WTC11 (cell line): ENCODE measurements around the gene ALLC. TPM values are rescaled to one million over a fixed set of nuclear protein-coding genes. Genes with fewer than 3 reads are reported as not detected.
"Not testable (repeated sequence)": the region's sequence is repeated elsewhere in the genome, so short reads cannot be mapped to it uniquely, and the experiment has no call there.

Source experiments
- ATAC-seq: fragments of 200-7000 bp; cut with Tn5 transposase; 2 replicates; pipeline ENCODE4 v1.10.0; 2021; ENCODE audit warnings: mild to moderate bottlenecking, moderate library complexity
- CTCF ChIA-PET: fragments of 300-600 bp; sonication (Branson Sonifier 250); formaldehyde crosslinking; loops from one replicate; lab custom pipeline; 2021; ENCODE audit warnings: antibody characterized with exemption; lab: Charles Lee
- POLR2A ChIA-PET: fragments of 350-600 bp; sonication (Branson Sonifier 250); formaldehyde crosslinking; loops from one replicate; lab custom pipeline; 2021; ENCODE audit warnings: antibody characterized with exemption; lab: Charles Lee
- DNase-seq: peaks from one replicate; pipeline ENCODE4 v3.0.0; 2021; ENCODE audit warnings: low spot score
- H3K27ac Mint-ChIP-seq: 2 replicates; pipeline ENCODE4 v1.8.0; 2021; ENCODE audit warnings: mixed read lengths
- H3K27me3 Mint-ChIP-seq: 2 replicates; pipeline ENCODE4 v1.8.0; 2021; ENCODE audit warnings: low read depth, mild to moderate bottlenecking, moderate library complexity, mixed read lengths
- H3K36me3 Mint-ChIP-seq: 2 replicates; pipeline ENCODE4 v1.8.0; 2021; ENCODE audit warnings: mixed read lengths
- H3K4me1 Mint-ChIP-seq: 2 replicates; pipeline ENCODE4 v1.8.0; 2022; ENCODE audit warnings: mixed read lengths
- H3K4me3 Mint-ChIP-seq: 2 replicates; pipeline ENCODE4 v1.8.0; 2021; ENCODE audit warnings: mild to moderate bottlenecking, moderate library complexity, mixed read lengths
- H3K9me3 Mint-ChIP-seq: 2 replicates; pipeline ENCODE4 v1.8.0; 2021; ENCODE audit warnings: mixed read lengths
- ELF4 ChIP-seq: sonication (generic); formaldehyde crosslinking; IDR thresholded peaks from 2 replicates; pipeline ENCODE4 v1.8.1; 2022; ENCODE audit warnings: low read depth, mild to moderate bottlenecking, moderate library complexity, missing genetic modification reagents
- ESRRA ChIP-seq: sonication (generic); formaldehyde crosslinking; IDR thresholded peaks from 2 replicates; pipeline ENCODE4 v1.8.1; 2022; ENCODE audit warnings: mild to moderate bottlenecking, missing genetic modification reagents, borderline replicate concordance
- ETV6 ChIP-seq: sonication (generic); formaldehyde crosslinking; IDR thresholded peaks from 2 replicates; pipeline ENCODE4 v1.8.1; 2022; ENCODE audit warnings: mild to moderate bottlenecking, missing genetic modification reagents
- GABPB1 ChIP-seq: sonication (generic); formaldehyde crosslinking; IDR thresholded peaks from 2 replicates; pipeline ENCODE4 v1.8.1; 2023; ENCODE audit warnings: mild to moderate bottlenecking, missing genetic modification reagents
- GRHL2 ChIP-seq: fragments of 250-450 bp; sonication (Bioruptor Pico); IDR thresholded peaks from 2 replicates; pipeline ENCODE4 v1.8.0; 2022; ENCODE audit warnings: mild to moderate bottlenecking, moderate library complexity; ENCODE audit not compliant: insufficient replicate concordance, severe bottlenecking
- NR1H2 ChIP-seq: sonication (generic); formaldehyde crosslinking; IDR thresholded peaks from 2 replicates; pipeline ENCODE4 v1.9.0; 2021; ENCODE audit warnings: mild to moderate bottlenecking, moderate library complexity, missing genetic modification reagents
- PRRX2 ChIP-seq: fragments of 250-450 bp; sonication (Bioruptor Pico); IDR thresholded peaks from 2 replicates; pipeline ENCODE4 v1.8.0; 2021; ENCODE audit warnings: mild to moderate bottlenecking
- SMAD3 ChIP-seq: sonication (generic); formaldehyde crosslinking; IDR thresholded peaks from 2 replicates; pipeline ENCODE4 v1.8.0; 2022; ENCODE audit warnings: missing genetic modification reagents, mild to moderate bottlenecking, borderline replicate concordance
- TCF7 ChIP-seq: sonication (generic); formaldehyde crosslinking; IDR thresholded peaks from 2 replicates; pipeline ENCODE4 v1.8.0; 2022; ENCODE audit warnings: mild to moderate bottlenecking, low read depth, missing genetic modification reagents, moderate library complexity
- TEAD4 ChIP-seq: sonication (generic); formaldehyde crosslinking; IDR thresholded peaks from 2 replicates; pipeline ENCODE4 v1.8.0; 2022; ENCODE audit warnings: mild to moderate bottlenecking, missing genetic modification reagents
- ZNF317 ChIP-seq: sonication (generic); formaldehyde crosslinking; IDR thresholded peaks from 2 replicates; pipeline ENCODE4 v1.8.1; 2023; ENCODE audit warnings: low read depth, mild to moderate bottlenecking, moderate library complexity, missing genetic modification reagents, borderline replicate concordance
- total RNA-seq: library from RNA; stranded (reverse); gene quantifications from 3 replicates; pipeline ENCODE4 v1.2.3, GENCODE V29; 2021
- TF ChIP-seq, protein P1 (sequence below): sonication (generic); formaldehyde crosslinking; IDR thresholded peaks from 2 replicates; pipeline ENCODE4 v1.8.0; 2022; ENCODE audit warnings: mild to moderate bottlenecking, missing genetic modification reagents
- TF ChIP-seq, protein P2 (sequence below): sonication (generic); formaldehyde crosslinking; IDR thresholded peaks from 2 replicates; pipeline ENCODE4 v1.8.0; 2022; ENCODE audit warnings: mild to moderate bottlenecking, missing genetic modification reagents
- TF ChIP-seq, protein P3 (sequence below): sonication (generic); formaldehyde crosslinking; IDR thresholded peaks from 2 replicates; pipeline ENCODE4 v1.8.1; 2022; ENCODE audit warnings: mild to moderate bottlenecking, missing genetic modification reagents, moderate library complexity, borderline replicate concordance
- TF ChIP-seq, protein P4 (sequence below): fragments of 250-450 bp; sonication (Bioruptor Pico); IDR thresholded peaks from 2 replicates; pipeline ENCODE4 v1.9.0; 2021; ENCODE audit warnings: moderate library complexity, mild to moderate bottlenecking, inconsistent platforms, borderline replicate concordance

Gene ALLC
- total RNA-seq, 1 experiment from 2014 or later: not detected

DNA sequence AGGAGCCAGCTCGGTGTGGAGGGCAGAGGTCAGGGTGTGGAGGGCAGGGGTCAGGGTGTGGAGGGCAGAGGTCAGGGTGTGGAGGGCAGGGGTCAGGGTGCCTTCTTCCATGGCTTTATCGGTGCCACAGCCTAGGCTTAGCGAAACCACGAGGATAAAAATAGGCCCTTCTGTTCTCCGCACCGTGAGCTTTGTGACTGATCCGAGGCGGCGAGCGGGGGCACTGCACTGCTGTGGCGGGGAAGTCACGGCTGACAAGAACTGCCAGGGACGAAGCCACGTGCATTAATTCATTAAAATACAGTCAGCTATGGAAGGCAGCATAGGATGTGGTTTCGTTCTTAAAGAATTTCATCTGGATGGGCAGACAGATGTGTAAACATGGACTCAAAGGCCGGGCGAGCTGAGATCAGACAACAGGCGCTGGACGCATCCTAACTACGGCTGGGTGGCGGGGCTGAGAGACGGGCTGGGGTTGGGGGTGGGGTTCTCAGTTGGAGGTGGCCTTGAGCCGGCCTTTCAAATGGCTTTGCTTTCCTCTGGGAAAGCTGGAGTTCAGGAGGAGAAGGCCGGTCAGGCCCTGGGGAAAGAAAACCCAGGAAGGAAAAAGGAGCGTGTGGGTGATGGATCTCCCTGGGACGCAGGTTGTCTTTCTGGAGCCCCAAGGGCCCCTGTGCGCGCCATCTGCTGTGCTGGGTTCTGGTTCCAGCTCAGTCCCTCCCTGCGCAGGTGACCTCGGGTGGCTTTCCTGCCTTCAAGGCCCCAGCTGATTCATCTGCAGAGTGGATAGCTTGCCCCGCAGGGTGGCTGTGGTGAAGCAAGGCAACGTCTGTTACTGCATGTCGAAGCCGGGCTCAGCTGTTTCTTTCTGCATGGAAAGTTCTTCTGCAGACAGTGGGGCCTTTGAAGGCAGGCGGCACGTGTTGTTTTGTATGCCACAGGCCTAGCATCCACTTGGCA is 958 bp upstream of the ALLC start:
- ChIA-PET CTCF (interaction anchor here (1.0 kb wide), 1 partner anchor 28 kb away, joined by 5 read pairs; no protein-coding TSS in a partner anchor), POLR2A (no interaction called here)
- TF ChIP-seq TEAD4 (no peak), GABPB1 (CRISPR knock-in tag) (0 out of 2 replicates have a peak, but pooled peaks have one; percentile 19)
- DNase-seq (no peak), ATAC-seq (0 out of 2 replicates have a peak, but pooled peaks have one; percentile 8)
- Mint-ChIP-seq H3K9me3 (peaks cover 7% of the 10 kb centered on the region), H3K27me3 (peaks cover 6% of the 10 kb centered on the region), H3K36me3 (no peaks in the 10 kb centered on the region), H3K4me1 (peaks cover 20% of the 10 kb centered on the region), H3K4me3 (no peak overlapping the region), H3K27ac (no peak overlapping the region)

DNA sequence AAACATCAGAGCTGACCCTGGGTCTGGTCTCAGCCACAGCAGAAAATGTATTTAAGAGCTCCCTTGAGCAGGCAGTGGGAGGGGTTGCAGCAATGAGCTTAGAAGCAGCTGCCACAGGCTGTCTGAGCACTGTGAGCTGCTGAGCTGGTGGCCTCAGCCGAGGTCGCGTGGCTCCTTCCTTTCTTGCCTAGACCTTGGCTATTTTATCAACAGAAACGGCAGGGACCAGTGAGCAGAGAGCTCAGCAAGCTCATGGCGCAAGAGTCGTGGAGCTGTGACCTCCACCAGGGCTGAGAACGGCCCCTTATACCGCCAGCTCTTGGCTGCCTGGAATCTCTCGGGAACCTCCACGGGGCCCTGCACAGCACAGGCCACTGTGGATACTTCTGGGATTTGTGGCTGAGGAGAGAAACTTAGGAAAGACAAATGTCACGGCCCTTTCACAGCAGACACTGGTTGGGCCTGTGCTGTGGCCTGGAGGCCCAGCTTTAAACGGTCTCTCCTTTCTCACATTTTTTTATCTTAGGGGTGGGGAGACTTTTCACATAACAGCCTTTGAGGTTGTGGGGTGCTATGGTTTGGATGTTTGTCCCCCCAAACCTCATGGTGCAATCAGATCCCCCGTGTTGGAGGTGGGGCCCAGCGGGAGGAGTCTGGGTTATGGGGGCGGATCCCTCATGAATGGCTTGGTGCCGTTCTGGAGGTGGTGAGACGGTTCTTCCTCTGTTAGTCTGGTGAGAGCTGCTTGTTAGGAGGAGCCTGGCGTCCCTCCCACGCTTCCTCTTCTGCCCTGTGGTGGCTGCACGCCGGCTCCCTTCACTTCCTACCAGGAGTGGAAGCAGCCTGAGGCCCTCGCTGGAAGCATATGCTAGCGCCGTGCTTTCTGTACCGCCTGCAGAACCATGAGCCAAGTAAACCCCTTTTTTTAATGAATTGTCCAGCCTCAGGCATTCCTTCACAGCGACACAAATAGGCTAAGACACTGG is 1.7 kb downstream of the ALLC start:
- Mint-ChIP-seq H3K36me3 (no peaks in the 10 kb centered on the region), H3K4me1 (peaks cover 18% of the 10 kb centered on the region)
- no peak for TF ChIP-seq ELF4 (CRISPR knock-in tag)
- TF ChIP-seq TCF7 (CRISPR knock-in tag): no peak
- TF ChIP-seq, protein P1, sequence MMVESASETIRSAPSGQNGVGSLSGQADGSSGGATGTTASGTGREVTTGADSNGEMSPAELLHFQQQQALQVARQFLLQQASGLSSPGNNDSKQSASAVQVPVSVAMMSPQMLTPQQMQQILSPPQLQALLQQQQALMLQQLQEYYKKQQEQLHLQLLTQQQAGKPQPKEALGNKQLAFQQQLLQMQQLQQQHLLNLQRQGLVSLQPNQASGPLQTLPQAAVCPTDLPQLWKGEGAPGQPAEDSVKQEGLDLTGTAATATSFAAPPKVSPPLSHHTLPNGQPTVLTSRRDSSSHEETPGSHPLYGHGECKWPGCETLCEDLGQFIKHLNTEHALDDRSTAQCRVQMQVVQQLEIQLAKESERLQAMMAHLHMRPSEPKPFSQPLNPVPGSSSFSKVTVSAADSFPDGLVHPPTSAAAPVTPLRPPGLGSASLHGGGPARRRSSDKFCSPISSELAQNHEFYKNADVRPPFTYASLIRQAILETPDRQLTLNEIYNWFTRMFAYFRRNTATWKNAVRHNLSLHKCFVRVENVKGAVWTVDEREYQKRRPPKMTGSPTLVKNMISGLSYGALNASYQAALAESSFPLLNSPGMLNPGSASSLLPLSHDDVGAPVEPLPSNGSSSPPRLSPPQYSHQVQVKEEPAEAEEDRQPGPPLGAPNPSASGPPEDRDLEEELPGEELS (CRISPR knock-in tag): no peak
- no peak for TF ChIP-seq ETV6 (CRISPR knock-in tag)
- TF ChIP-seq GRHL2 (CRISPR knock-in tag): no peak
- TF ChIP-seq SMAD3: no peak
- TF ChIP-seq, protein P2, sequence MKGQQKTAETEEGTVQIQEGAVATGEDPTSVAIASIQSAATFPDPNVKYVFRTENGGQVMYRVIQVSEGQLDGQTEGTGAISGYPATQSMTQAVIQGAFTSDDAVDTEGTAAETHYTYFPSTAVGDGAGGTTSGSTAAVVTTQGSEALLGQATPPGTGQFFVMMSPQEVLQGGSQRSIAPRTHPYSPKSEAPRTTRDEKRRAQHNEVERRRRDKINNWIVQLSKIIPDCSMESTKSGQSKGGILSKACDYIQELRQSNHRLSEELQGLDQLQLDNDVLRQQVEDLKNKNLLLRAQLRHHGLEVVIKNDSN: no peak
- TF ChIP-seq PRRX2 (CRISPR knock-in tag): no peak
- TF ChIP-seq, protein P3, sequence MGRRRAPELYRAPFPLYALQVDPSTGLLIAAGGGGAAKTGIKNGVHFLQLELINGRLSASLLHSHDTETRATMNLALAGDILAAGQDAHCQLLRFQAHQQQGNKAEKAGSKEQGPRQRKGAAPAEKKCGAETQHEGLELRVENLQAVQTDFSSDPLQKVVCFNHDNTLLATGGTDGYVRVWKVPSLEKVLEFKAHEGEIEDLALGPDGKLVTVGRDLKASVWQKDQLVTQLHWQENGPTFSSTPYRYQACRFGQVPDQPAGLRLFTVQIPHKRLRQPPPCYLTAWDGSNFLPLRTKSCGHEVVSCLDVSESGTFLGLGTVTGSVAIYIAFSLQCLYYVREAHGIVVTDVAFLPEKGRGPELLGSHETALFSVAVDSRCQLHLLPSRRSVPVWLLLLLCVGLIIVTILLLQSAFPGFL (CRISPR knock-in tag): no peak
- no peak for TF ChIP-seq ZNF317 (CRISPR knock-in tag)
- no peak for TF ChIP-seq NR1H2
- TF ChIP-seq, protein P4, sequence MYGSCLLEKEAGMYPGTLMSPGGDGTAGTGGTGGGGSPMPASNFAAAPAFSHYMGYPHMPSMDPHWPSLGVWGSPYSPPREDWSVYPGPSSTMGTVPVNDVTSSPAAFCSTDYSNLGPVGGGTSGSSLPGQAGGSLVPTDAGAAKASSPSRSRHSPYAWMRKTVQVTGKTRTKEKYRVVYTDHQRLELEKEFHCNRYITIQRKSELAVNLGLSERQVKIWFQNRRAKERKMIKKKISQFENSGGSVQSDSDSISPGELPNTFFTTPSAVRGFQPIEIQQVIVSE (CRISPR knock-in tag): no peak
- no peak for TF ChIP-seq ESRRA (CRISPR knock-in tag)
- TF ChIP-seq, all 79 proteins: peak for 0
- ChIA-PET POLR2A (no interaction called here), CTCF (interaction anchor here (1.1 to 1.5 kb wide), 2 partner anchors 17 to 31 kb away, joined by 3 read pairs; no protein-coding TSS in a partner anchor)
- H3K9me3 Mint-ChIP-seq: peaks cover 13% of the 10 kb centered on the region
- DNase-seq: no peak
- H3K4me3 Mint-ChIP-seq: no peak overlapping the region
- peak; percentile 50 for ATAC-seq
- H3K27me3 Mint-ChIP-seq: no peaks in the 10 kb centered on the region; the same call in none of the 2 replicates
- no peak overlapping the region for H3K27ac Mint-ChIP-seq

DNA sequence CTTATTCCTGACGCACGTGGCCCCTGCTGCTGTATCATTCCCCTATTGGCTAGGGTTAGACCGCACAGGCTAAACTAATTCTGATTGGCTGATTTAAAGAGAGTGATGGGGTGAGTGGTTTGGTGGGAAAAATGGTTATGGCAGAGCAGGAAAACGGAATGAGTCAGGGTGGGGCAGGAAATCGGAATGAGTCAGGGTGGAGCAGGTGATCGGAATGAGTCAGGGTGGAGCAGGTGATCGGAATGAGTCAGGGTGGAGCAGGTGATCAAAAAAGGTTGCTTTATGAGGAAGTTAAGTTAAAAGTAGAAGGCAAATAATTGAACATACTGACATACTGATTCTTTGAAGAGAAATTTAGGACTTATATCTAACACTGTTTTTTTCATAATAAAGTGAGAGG is 2.6 kb downstream of the ALLC start:
- H3K27me3 Mint-ChIP-seq: not testable (repeated sequence)
- CTCF ChIA-PET: interaction anchor here (1.5 kb wide), 1 partner anchor 18 kb away, joined by 3 read pairs; no protein-coding TSS in a partner anchor

More for the DNA sequence above, 2.6 kb downstream of the ALLC start:
- H3K4me3 Mint-ChIP-seq, H3K36me3 Mint-ChIP-seq, ATAC-seq, POLR2A ChIA-PET, H3K27ac Mint-ChIP-seq, DNase-seq: not testable (repeated sequence)
- H3K4me1 Mint-ChIP-seq: peaks cover 18% of the 10 kb centered on the region
- peaks cover 20% of the 10 kb centered on the region for H3K9me3 Mint-ChIP-seq
